Activated T-cell treated with anti-CD3 and anti-CD28 coated beads, Interleukin-2, amount 50 U/mL, for 24 hours (primary cell): ENCODE results near the gene NFIX.

ENCODE experiments used
- DNase-seq: peaks from one replicate; pipeline ENCODE4 v3.0.0-alpha.2; 2020
- H3K27ac Mint-ChIP-seq: 2 replicates; pipeline ENCODE4 v1.8.0; 2020; ENCODE audit warnings: mild to moderate bottlenecking, mixed read lengths
- H3K27me3 Mint-ChIP-seq: 2 replicates; pipeline ENCODE4 v1.8.0; 2020; ENCODE audit warnings: mixed read lengths
- H3K36me3 Mint-ChIP-seq: 2 replicates; pipeline ENCODE4 v1.8.0; 2020; ENCODE audit warnings: low read depth, mixed read lengths
- H3K4me1 Mint-ChIP-seq: 2 replicates; pipeline ENCODE4 v1.8.0; 2020; ENCODE audit warnings: low read depth, mixed read lengths
- H3K4me3 Mint-ChIP-seq: 2 replicates; pipeline ENCODE4 v1.8.0; 2020; ENCODE audit warnings: mild to moderate bottlenecking, moderate library complexity, mixed read lengths
- H3K9me3 Mint-ChIP-seq: 2 replicates; pipeline ENCODE4 v1.8.0; 2020; ENCODE audit warnings: mixed read lengths

Gene NFIX

GRCh38 chr19:13005253-13005652 is 10.0 kb downstream of the NFIX start:
- H3K9me3 Mint-ChIP-seq: no peaks in the 10 kb centered on the region
- H3K4me1 Mint-ChIP-seq: peaks cover under 1% of the 10 kb centered on the region
- no peaks in the 10 kb centered on the region for H3K36me3 Mint-ChIP-seq
- H3K4me3 Mint-ChIP-seq: no peak overlapping the region
- no peak overlapping the region for H3K27ac Mint-ChIP-seq
- DNase-seq: no peak
- peaks cover 21% of the 10 kb centered on the region for H3K27me3 Mint-ChIP-seq

GRCh38 chr19:13005861-13006370 is 10.6 kb downstream of the NFIX start:
- Mint-ChIP-seq H3K27me3 (peaks cover 28% of the 10 kb centered on the region), H3K4me3 (no peak overlapping the region), H3K36me3 (no peaks in the 10 kb centered on the region), H3K4me1 (peaks cover 4% of the 10 kb centered on the region), H3K9me3 (no peaks in the 10 kb centered on the region), H3K27ac (no peak overlapping the region)
- DNase-seq: no peak

- Mint-ChIP-seq H3K4me1 (peaks cover 7% of the 10 kb centered on the region), H3K36me3 (no peaks in the 10 kb centered on the region), H3K9me3 (no peaks in the 10 kb centered on the region), H3K27me3 (peaks cover 34% of the 10 kb centered on the region), H3K4me3 (no peak overlapping the region), H3K27ac (no peak overlapping the region)
- no peak for DNase-seq
Observed at GRCh38 chr19:13006431-13007281, 11.4 kb downstream of the NFIX start.

- DNase-seq: no peak
- no peaks in the 10 kb centered on the region for H3K36me3 Mint-ChIP-seq
- no peaks in the 10 kb centered on the region for H3K9me3 Mint-ChIP-seq
- no peak overlapping the region for H3K4me3 Mint-ChIP-seq
- H3K27ac Mint-ChIP-seq: no peak overlapping the region
- H3K27me3 Mint-ChIP-seq: peaks cover 41% of the 10 kb centered on the region
- peaks cover 11% of the 10 kb centered on the region for H3K4me1 Mint-ChIP-seq
Observed at GRCh38 chr19:13007292-13008045, 12.2 kb downstream of the NFIX start.

GRCh38 chr19:13008926-13009787 is 13.9 kb downstream of the NFIX start:
- H3K27me3 Mint-ChIP-seq: peaks cover 56% of the 10 kb centered on the region

GRCh38 chr19:13010038-13010991 is 15.0 kb downstream of the NFIX start:
- Mint-ChIP-seq H3K9me3 (no peaks in the 10 kb centered on the region), H3K27ac (no peak overlapping the region), H3K4me3 (no peak overlapping the region), H3K27me3 (peaks cover 66% of the 10 kb centered on the region), H3K36me3 (peaks cover 2% of the 10 kb centered on the region), H3K4me1 (peaks cover 30% of the 10 kb centered on the region)
- DNase-seq: no peak

More at GRCh38 chr19:13008926-13009787, 13.9 kb downstream of the NFIX start:
- Mint-ChIP-seq H3K27ac (no peak overlapping the region), H3K36me3 (peaks cover 2% of the 10 kb centered on the region), H3K4me1 (peaks cover 26% of the 10 kb centered on the region), H3K9me3 (no peaks in the 10 kb centered on the region), H3K4me3 (no peak overlapping the region)
- DNase-seq: no peak

GRCh38 chr19:13010992-13011652 is 15.8 kb downstream of the NFIX start:
- Mint-ChIP-seq H3K27ac (no peak overlapping the region), H3K4me3 (no peak overlapping the region), H3K4me1 (peaks cover 30% of the 10 kb centered on the region), H3K36me3 (peaks cover 2% of the 10 kb centered on the region), H3K9me3 (no peaks in the 10 kb centered on the region), H3K27me3 (peaks cover 70% of the 10 kb centered on the region)
- DNase-seq: no peak

GRCh38 chr19:13011653-13012389 is 16.5 kb downstream of the NFIX start:
- peaks cover 77% of the 10 kb centered on the region for H3K27me3 Mint-ChIP-seq
- peaks cover 30% of the 10 kb centered on the region for H3K4me1 Mint-ChIP-seq
- peak; percentile 51 for DNase-seq
- peaks cover 2% of the 10 kb centered on the region for H3K36me3 Mint-ChIP-seq
- H3K9me3 Mint-ChIP-seq: no peaks in the 10 kb centered on the region
- no peak overlapping the region for H3K4me3 Mint-ChIP-seq
- H3K27ac Mint-ChIP-seq: peak overlapping the region; percentile 8

- peaks cover 30% of the 10 kb centered on the region for H3K4me1 Mint-ChIP-seq
- H3K27ac Mint-ChIP-seq: peak overlapping the region; percentile 85
- peaks cover 82% of the 10 kb centered on the region for H3K27me3 Mint-ChIP-seq
- H3K36me3 Mint-ChIP-seq: peaks cover 2% of the 10 kb centered on the region
- no peak for DNase-seq
- H3K9me3 Mint-ChIP-seq: no peaks in the 10 kb centered on the region
- H3K4me3 Mint-ChIP-seq: peak overlapping the region; percentile 76
Observed at GRCh38 chr19:13012390-13012689, 17.1 kb downstream of the NFIX start.

- H3K27me3 Mint-ChIP-seq: peaks cover 84% of the 10 kb centered on the region
- H3K27ac Mint-ChIP-seq: peak overlapping the region; percentile 85
- no peaks in the 10 kb centered on the region for H3K9me3 Mint-ChIP-seq
- H3K4me3 Mint-ChIP-seq: peak overlapping the region; percentile 76
- DNase-seq: peak; percentile 63
- peaks cover 30% of the 10 kb centered on the region for H3K4me1 Mint-ChIP-seq
- H3K36me3 Mint-ChIP-seq: peaks cover 2% of the 10 kb centered on the region
Observed at GRCh38 chr19:13012690-13013608, 17.7 kb downstream of the NFIX start.

GRCh38 chr19:13013649-13014048 is 18.4 kb downstream of the NFIX start:
- no peak overlapping the region for H3K27ac Mint-ChIP-seq
- H3K4me1 Mint-ChIP-seq: peaks cover 30% of the 10 kb centered on the region
- H3K27me3 Mint-ChIP-seq: peaks cover 77% of the 10 kb centered on the region
- peak overlapping the region; percentile 76 for H3K4me3 Mint-ChIP-seq
- peaks cover 2% of the 10 kb centered on the region for H3K36me3 Mint-ChIP-seq
- H3K9me3 Mint-ChIP-seq: no peaks in the 10 kb centered on the region
- DNase-seq: no peak
